Ishikawa (cell line): ENCODE data around the gene PARVB.

Experiments
- CEBPB ChIP-seq: IDR thresholded peaks from 2 replicates; pipeline ENCODE4 v1.6.1; 2012
- CREB1 ChIP-seq: IDR thresholded peaks from 2 replicates; pipeline ENCODE4 v1.6.1; 2012; ENCODE audit warnings: low read depth
- EGR1 ChIP-seq: IDR thresholded peaks from 2 replicates; pipeline ENCODE4 v1.6.1; 2012
- EP300 ChIP-seq: IDR thresholded peaks from 2 replicates; pipeline ENCODE4 v1.6.1; 2012; ENCODE audit warnings: borderline replicate concordance
- FOXM1 ChIP-seq: IDR thresholded peaks from 2 replicates; pipeline ENCODE4 v1.6.1; 2012; ENCODE audit warnings: low read depth, borderline replicate concordance
- NFIC ChIP-seq: IDR thresholded peaks from 2 replicates; pipeline ENCODE4 v1.6.1; 2012
- RAD21 ChIP-seq: IDR thresholded peaks from 2 replicates; pipeline ENCODE4 v1.6.1; 2012; ENCODE audit warnings: low read depth
- TAF1 ChIP-seq: IDR thresholded peaks from 2 replicates; pipeline ENCODE4 v1.6.1; 2012; ENCODE audit warnings: low read depth, mild to moderate bottlenecking
- TCF12 ChIP-seq: IDR thresholded peaks from 2 replicates; pipeline ENCODE4 v1.6.1; 2012; ENCODE audit warnings: low read depth
- TEAD4 ChIP-seq: IDR thresholded peaks from 2 replicates; pipeline ENCODE4 v1.6.1; 2012
- YY1 ChIP-seq: IDR thresholded peaks from 2 replicates; pipeline ENCODE4 v1.6.1; 2012; ENCODE audit warnings: low read depth
- ZBTB7A ChIP-seq: IDR thresholded peaks from 2 replicates; pipeline ENCODE4 v1.6.1; 2012; ENCODE audit warnings: low read depth
- TF ChIP-seq, protein P1 (sequence below): IDR thresholded peaks from 2 replicates; pipeline ENCODE4 v1.6.1; 2012
- TF ChIP-seq, protein P2 (sequence below): IDR thresholded peaks from 2 replicates; pipeline ENCODE4 v1.6.1; 2012; ENCODE audit warnings: low read depth, mild to moderate bottlenecking
- TF ChIP-seq, protein P3 (sequence below): IDR thresholded peaks from 2 replicates; pipeline ENCODE4 v1.6.1; 2012

PARVB gene

DNA sequence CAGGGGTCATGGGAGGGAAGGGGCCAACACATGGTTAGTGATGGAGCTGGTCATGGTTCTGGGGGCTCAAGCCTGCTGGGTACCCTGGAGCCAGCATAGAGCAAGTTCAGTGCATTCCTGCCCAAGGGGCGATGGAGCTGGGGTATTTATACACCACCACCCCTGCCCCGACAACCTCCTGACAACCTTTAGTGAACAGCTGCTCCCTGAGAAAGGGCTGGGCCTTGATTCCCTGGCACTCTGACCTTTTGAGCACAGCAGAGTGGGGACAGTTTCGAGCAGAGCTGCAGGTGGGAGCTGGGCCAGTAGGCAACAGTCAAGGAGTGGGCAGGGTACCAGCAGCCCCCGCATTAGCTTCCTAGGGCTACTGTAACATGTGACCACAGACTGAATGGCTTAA lies 162.6 kb downstream of the PARVB start:
- TF ChIP-seq, protein P1, sequence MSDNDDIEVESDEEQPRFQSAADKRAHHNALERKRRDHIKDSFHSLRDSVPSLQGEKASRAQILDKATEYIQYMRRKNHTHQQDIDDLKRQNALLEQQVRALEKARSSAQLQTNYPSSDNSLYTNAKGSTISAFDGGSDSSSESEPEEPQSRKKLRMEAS, result no peak
- TF ChIP-seq YY1 (no peak), EP300 (no peak), TEAD4 (no peak)

DNA sequence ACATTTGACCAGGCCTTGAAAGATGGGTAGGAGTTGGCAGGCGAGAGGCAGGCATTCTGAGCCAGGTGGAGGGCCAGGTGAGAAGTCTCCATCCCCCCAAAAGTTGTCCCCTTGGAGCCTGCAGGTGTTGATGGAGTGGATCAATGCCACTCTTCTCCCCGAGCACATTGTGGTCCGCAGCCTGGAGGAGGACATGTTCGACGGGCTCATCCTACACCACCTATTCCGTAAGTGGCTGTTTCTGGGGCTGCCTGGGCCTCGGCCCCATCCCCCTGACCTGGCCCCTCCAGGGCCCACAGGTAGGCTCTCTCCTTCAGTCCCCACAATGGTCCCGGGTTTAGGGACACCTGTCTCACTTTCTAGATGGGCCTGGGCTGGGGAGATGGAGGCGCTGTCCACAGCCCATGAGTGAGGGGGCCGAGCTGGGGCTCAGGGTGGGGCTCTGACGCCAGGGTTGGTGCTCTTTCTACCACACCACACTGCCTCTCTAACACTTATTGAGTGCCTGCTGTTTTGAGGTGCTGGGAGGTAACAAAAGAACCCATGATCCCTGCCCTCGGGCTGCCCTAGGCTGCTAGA lies 163.6 kb downstream of the PARVB start:
- TF ChIP-seq ZBTB7A, result no peak
- no peak for TF ChIP-seq EP300
- no peak for TF ChIP-seq TCF12
- no peak for TF ChIP-seq RAD21
- TF ChIP-seq, protein P1, result no peak
- TF ChIP-seq EGR1, result no peak
- no peak for TF ChIP-seq YY1
- TF ChIP-seq, protein P2, sequence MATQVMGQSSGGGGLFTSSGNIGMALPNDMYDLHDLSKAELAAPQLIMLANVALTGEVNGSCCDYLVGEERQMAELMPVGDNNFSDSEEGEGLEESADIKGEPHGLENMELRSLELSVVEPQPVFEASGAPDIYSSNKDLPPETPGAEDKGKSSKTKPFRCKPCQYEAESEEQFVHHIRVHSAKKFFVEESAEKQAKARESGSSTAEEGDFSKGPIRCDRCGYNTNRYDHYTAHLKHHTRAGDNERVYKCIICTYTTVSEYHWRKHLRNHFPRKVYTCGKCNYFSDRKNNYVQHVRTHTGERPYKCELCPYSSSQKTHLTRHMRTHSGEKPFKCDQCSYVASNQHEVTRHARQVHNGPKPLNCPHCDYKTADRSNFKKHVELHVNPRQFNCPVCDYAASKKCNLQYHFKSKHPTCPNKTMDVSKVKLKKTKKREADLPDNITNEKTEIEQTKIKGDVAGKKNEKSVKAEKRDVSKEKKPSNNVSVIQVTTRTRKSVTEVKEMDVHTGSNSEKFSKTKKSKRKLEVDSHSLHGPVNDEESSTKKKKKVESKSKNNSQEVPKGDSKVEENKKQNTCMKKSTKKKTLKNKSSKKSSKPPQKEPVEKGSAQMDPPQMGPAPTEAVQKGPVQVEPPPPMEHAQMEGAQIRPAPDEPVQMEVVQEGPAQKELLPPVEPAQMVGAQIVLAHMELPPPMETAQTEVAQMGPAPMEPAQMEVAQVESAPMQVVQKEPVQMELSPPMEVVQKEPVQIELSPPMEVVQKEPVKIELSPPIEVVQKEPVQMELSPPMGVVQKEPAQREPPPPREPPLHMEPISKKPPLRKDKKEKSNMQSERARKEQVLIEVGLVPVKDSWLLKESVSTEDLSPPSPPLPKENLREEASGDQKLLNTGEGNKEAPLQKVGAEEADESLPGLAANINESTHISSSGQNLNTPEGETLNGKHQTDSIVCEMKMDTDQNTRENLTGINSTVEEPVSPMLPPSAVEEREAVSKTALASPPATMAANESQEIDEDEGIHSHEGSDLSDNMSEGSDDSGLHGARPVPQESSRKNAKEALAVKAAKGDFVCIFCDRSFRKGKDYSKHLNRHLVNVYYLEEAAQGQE, result no peak
- no peak for TF ChIP-seq CEBPB
- no peak for TF ChIP-seq CREB1
- no peak for TF ChIP-seq TEAD4
- TF ChIP-seq, protein P3, sequence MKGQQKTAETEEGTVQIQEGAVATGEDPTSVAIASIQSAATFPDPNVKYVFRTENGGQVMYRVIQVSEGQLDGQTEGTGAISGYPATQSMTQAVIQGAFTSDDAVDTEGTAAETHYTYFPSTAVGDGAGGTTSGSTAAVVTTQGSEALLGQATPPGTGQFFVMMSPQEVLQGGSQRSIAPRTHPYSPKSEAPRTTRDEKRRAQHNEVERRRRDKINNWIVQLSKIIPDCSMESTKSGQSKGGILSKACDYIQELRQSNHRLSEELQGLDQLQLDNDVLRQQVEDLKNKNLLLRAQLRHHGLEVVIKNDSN, result no peak

DNA sequence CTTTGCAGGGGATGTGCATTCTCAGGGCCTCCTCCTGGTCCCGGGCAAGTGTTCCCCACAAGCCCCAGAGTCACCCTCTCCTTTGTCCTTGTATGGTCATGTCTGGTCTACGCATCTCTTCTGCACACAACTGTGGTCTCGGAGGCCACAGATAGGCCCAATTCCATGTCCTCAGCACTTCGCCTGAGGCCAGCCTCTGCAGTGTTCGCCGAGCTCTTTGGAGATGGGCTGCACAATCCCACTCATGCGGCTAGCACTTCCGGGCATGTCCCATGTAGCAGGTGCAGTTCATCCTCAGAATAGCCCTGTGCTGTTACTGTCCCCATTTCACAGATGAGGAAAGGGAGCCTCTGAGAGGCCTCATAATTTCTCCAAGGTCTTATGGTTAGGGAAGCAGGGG lies 164.2 kb downstream of the PARVB start:
- TF ChIP-seq EP300 (no peak), ZBTB7A (no peak)

DNA sequence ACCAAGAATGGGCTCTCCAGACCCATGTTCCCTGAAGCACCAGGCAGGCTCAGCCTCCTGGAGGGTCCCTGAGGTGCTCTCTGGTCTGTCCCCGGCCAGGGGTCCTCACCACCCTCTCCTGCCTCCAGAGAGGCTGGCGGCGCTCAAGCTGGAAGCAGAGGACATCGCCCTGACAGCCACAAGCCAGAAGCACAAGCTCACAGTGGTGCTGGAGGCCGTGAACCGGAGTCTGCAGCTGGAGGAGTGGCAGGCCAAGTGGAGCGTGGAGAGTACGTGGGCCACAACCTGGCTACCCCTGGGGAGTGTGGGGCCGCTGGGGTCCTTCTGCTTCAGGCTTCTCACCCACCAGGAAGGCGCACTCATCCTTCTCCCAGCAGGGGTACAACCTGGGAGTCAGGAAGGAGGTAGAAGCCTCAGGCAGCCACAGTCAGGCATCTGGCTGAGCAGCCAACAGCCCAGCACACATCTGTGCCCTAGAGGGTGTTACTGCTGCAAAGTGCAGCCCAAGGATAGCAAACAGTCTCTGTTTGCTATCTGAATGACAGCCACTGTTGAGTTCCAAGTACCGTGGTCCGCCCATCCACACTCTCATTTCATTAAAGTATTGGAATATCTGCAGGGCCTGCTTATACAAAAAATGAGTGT lies 165.0 kb downstream of the PARVB start:
- TF ChIP-seq NFIC (no peak), TAF1 (no peak), FOXM1 (no peak), CREB1 (no peak), TEAD4 (no peak), TCF12 (no peak), EP300 (no peak), ZBTB7A (no peak)
- TF ChIP-seq, protein P3, result no peak
- TF ChIP-seq, protein P2, result no peak

DNA sequence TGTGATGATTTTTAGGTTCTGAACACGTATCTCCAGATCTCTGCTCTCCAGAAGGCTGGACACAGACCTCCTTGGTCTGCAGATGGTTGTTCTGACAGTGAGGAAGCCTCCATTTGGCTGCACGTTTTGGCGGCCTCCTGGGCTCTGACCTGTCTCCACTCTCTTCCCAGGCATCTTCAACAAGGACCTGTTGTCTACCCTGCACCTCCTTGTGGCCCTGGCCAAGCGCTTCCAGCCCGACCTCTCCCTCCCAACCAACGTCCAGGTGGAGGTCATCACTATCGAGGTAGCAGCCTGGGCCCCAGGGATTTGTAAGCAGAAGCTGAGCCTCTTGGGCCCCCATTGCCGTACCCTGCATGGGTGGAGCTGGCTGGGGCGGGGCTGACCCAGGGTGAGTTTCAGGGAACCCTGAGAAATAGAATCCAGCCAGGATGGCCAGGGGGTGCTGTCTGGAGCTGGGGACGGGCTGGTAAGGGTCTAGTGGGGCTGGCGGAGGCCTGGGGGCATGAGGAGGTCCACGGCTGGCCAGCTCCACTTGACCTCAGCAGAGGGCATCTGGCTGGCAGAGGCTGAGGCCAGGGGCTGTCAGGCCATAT lies 166.4 kb downstream of the PARVB start:
- TF ChIP-seq YY1 (no peak), CREB1 (no peak), RAD21 (no peak), TAF1 (no peak), EP300 (no peak), TEAD4 (no peak), FOXM1 (no peak), CEBPB (no peak), NFIC (no peak), ZBTB7A (no peak), EGR1 (no peak), TCF12 (no peak)
- TF ChIP-seq, protein P3, result no peak
- TF ChIP-seq, protein P1, result no peak
- TF ChIP-seq, protein P2, result no peak
